ENCODE data around the gene SH3BP4.
"Not testable (repeated sequence)": the region's sequence is repeated elsewhere in the genome, so short reads cannot be mapped to it uniquely, and the experiment has no call there.

Gene SH3BP4

DNA sequence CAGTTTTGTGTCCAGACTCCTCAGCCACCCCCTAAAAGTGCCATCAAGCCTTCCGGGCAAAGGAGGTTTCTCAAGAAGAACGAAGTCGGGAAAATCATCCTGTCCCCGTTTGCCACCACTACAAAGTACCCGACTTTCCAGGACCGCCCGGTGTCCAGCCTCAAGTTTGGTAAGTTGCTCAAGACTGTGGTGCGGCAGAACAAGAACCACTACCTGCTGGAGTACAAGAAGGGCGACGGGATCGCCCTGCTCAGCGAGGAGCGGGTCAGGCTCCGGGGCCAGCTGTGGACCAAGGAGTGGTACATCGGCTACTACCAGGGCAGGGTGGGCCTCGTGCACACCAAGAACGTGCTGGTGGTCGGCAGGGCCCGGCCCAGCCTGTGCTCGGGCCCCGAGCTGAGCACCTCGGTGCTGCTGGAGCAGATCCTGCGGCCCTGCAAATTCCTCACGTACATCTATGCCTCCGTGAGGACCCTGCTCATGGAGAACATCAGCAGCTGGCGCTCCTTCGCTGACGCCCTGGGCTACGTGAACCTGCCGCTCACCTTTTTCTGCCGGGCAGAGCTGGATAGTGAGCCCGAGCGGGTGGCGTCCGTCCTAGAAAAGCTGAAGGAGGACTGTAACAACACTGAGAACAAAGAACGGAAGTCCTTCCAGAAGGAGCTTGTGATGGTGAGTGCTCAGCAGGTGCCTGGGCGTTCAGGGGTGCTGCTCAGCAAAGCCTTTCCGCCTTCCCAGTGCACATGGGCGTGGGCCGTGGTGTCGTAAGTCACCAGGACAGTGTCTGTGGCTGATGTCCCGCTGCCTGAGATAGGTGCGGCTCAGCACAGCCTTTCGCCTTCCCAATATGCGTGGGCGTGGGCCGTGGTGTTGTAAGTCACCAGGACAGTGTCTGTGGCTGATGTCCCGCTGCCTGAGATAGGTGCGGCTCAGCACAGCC lies 91.0 kb downstream of the SH3BP4 start:
- no peak for DNase-seq

DNA sequence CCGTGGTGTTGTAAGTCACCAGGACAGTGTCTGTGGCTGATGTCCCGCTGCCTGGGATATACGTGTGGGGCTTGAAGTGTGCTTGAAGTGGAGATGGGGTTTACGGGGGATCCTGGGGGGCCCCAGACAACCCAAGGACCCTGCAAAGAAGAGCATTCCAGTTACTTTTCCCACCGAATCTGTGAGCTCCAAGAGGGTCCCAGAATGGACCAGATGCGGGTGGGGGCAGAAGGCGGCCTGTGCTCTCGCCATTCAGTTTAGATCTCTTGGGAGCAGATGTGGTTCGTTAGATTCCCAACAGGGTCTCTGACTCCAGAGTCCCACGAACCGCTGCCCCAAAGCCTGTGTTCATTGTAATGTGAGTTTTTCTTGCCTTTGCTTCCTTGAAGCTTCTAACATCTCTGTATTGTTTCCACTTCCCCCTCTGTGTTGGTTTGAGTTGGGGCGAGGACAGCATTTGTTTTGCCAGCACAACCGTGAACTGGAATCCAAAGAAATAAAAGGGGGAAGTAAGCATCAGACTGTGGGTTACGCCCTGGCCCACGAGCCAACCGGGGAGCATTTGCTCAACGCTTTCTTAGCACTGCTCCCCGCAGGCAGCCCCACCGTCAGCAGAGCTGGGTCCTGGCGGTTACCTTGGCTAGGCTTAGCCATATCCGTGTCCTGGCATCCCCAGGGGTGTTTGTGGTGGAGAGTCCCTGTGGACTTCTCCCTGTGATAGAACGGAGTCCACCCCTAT lies 92.1 kb downstream of the SH3BP4 start:
- DNase-seq, result no peak

DNA sequence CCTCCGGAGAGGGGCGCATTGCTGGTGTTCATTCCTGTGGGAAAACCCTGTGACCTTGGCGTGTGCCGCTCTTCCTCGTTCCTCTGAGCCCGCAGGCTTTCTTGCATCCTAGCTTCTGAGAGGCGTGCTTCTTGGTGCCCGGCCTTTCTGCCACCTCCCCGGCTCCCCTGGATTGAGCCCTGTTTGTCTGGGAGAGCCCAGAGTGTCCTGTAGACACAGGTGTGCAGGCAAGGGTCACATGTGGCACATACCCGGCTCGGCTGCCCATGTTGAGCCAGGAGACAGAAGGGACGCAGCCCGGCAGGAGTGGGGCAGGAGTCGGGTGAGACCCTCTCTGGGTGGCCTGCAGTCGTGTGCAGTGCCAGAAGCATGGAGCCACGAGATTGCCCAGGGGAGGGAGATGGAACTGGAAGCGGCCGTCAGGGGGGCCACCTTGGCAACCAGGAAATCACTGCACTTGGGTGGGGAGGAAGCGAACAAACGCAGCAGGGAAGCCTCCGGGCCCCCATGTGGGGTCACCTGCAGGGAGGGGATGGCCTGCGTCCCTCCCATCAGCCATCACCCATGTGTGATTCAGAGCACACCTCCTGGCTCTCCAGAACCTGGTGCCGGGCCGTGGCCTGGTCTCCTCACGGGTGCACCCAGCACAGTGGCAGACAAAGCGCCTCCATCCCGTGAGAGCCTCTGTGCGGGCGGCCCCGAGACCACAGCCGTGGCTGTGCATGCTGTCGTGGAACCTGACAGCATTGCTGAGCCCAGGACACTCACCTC lies 92.9 kb downstream of the SH3BP4 start:
- DNase-seq, result no peak

DNA sequence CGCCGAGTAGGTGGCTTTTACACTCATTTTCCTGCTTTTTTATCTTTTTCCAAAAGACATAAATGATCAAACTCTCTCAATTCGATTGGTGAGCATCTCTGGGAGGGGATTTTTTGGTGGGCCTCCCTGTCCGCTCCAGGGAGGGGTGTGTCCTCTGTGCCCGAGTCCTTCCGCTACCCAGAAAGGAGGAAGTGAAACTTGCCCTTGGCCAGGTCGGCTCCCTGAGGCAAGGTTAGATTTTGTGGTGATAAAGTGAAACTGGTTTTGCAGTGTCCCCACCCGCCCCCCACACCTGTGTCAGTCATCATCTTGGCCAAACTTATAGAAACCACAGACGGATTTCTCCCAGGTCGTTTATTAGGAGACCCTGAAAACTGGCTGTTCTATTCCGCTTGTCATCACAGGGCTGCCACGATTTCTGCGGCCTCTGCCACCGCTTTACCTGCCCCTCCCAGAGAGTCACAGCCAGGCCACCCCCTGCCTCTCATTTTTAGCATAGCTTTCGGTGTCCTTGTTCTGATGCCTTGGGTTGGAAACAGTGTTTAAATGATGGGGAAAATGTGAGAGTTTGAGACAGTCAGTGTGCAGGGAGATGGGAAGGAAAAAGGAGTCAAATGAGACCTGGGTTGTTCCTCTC lies 93.6 kb downstream of the SH3BP4 start:
- no peak for DNase-seq

DNA sequence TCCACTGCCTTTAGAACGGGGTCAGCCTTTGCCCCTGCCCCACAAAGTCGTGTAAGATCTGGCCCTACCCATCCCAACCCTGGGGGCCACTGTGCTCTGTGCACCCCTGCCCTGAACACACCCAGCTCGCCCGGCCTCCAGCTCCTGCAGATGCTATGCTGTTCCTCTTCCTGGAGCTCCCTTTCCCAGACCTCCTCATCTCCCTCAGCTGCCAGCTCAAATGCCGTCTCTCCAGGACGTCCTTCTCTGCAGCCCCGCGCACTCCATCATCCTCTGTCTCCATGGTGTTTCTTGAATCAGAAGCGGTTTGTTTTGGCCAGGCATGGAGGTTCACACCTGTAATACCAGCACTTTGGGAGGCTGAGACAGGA lies 94.1 kb downstream of the SH3BP4 start:
- DNase-seq, result no peak

DNA sequence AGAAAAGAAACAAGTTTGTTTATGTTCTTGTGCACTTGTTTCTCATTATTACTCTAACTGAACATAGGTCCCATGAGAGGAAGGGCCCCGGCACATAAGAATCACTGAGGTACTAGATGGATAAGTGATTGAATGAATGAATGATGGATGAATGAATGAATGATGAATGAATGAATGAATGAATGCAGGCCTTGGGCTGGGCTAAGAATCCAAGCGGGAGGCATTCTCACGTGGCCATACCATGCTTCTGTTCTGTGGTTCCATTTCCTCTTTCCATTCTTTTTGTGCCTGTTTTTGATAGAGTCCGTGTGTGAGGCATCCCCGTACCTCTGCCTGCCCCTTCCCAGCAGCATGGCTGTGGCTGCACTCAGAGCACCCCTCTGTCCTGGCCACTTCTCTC lies 94.8 kb downstream of the SH3BP4 start:
- no peak for DNase-seq

DNA sequence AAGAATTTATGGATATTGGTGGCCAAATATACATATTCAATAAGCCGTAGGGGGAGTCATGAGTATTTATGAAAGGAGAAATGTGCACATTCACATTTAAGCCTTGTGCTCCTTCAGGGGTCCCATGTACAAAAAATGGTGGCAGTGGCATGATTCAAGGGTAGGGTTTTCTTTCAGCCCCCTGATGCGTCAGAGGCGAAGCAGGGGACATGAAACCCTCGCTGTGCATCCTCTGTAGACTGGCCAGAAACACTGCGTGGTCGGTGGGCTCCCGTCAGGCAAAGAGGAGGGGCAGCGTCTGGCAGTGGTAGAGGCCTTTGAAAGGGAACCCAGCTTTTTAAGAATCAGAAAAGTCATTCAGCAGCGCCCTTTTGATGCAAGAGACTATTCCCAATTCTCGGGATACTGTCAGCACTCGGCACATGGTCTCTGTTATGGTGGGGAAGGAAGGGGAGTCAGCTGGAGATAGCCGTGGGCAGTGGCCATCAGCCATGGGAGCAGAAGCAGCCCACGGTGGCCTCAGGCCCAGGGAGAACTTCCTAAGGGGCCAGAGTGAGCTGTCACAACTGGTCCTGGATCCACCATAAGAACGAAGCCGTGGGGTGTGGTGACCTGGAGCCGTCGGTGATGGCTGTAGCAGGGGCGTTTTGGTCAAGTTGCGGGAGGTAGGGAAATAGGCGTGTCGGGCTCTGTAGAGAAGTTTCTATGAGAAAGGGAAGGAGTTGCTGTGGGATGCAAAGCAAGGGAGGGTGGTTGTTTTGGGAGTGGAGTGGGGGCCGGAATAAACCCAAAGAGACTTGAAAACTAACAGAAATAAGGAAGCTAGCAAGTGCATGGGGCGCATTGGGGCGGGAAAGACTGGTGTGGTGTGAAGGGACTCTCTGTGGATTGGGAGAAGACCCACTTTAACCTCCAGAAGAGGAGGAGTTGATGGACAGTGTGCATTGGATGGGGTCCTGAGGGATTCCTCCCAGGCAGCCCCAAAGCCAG lies 95.6 kb downstream of the SH3BP4 start:
- DNase-seq, result no peak

DNA sequence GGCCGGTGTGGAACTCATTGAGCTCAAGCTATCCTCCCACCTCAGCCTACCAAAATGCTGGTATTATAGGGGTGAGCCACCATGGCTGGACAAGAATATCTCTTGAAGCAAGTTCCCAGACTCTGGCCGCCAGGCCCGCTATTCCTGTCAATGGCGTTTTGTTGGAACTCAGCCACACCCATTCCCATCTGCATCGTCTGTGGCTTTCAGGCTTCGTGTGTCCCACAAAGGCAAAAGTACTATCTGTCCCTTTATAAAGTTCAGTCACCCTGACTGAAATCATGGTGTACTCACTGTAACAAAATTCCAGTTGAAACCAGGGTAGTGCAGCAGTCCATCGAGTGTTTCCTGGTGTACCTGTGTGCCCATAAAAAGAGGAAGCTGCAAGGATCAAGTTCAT lies 96.7 kb downstream of the SH3BP4 start:
- no peak for DNase-seq

DNA sequence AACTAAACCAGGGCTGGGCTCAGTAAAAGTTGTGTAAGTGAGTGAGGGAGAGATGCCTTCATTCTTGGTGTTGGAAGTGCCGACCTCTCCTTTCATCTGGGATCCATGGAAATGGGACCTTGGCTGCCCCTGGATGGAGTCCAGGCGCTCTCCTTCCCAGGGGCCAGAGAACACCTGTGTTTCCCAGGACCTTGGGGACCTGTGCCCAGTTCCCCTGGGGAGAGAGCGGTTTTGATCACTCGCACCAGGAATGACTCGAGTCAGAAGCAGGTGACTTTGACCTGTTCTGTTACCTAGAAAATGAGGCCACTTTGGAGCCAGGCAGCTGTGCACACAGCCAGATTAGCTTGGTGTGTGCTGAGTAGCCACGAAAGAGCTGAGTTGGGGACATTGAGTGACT lies 97.3 kb downstream of the SH3BP4 start:
- DNase-seq, result no peak

DNA sequence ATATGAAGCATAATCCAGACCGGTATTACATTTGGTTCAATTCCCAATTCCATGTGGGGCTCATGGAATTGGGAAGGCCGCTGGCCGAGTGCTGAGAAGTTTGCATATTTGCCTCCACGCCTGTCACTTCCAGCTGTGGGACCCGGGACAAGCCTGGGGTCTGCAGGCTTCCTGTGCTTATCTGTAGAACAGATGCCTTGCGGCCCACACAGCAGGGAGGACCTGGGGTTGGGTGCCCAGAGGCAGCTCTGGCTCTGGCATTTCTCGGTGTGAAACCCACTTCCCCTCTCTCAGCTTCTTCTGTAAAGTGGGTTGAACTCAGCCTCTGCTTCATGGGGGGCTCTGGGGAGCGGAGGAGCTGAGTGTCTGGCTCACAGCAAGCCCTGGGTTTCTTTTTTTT lies 97.9 kb downstream of the SH3BP4 start:
- no peak for DNase-seq

DNA sequence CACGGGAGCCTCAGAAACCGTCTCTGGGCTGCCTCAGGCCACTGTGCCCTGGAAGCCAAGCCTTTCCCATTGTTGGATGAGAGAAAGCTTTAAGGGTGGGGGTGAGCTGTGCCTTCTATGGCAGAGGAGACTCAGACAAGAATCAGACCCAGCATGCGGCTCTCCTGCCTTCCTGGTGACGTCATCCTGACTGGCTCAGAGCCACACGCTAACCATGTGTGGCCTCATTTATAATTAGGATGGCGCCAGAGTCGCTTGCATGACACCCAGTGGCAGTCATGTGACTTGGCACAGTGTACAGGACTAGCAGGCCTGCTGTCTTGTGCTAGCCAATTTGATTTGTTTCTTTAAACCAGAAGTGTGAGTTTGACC lies 99.1 kb downstream of the SH3BP4 start:
- peak; percentile 86 for DNase-seq

DNA sequence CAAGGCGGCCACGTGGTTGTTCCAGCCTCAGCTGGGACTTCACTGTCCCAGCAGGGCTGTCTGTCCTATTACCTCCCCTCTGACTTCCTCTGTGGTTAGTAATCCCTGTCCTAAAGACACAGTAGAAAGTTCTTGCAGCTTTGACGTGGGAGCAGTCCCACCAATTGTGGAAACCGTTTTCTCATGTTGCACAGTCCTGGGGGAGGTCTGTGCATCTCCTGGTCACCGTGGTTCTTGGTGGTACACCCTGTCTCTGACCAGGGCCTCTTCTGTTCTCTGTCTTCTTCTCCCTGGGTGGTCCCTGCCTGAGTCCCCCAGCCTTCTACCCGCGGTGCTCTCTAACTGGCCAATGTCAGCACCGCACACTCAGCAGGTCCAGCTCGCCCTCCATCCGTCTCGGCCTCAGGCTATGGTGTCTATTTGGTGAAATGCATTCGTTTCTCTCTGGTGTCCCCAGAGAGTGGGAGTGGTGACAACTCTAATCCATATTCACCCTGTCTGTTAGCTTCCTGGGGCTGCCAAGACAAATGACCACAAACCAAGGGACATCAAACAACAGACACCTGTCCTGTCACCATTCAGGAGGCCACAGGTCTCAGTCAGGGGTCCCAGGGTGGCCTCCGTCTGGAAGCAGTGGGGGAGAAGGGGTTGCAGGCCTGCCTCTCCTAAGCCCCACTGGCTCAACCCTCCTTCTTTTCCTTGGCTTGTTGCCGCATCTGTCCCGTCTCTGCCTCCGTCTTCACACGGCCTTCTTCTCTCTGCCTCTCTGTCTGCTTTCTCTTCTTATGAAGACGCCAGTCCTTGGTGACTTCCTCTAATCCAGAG lies 99.8 kb downstream of the SH3BP4 start:
- no peak for DNase-seq

DNA sequence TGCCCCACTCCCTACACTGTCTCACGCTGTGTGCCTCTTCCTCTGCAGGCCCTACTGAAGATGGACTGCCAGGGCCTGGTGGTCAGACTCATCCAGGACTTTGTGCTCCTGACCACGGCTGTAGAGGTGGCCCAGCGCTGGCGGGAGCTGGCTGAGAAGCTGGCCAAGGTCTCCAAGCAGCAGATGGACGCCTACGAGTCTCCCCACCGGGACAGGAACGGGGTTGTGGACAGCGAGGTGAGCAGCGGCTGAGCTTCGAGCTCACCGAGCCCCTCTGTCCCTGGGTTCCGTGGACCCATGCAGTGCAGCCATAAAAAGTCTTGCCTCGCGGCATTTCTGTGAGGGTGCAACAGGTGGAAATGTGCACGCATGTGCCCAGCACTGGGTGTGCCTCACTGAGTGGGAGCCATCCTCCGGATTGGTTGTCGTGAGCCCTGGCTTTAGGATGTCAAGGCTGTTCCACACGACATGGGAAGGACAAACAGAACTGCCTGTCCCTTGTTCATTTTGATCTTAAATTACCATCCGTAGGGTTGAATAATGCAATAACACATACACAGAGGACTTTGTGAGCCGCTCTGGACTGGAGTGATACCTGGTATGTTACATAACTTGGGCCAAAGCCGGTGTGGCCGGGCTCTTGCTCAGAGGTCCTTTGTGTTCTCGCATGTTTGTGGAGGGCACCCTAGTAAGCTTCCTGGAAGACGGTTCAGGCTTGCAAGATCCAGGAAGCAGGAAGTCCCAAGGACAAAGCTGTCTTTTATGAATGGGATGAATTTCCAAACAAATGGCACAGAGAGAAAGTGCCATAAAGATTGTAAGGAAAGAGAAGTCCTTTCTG lies 100.9 kb downstream of the SH3BP4 start:
- DNase-seq, result no peak

DNA sequence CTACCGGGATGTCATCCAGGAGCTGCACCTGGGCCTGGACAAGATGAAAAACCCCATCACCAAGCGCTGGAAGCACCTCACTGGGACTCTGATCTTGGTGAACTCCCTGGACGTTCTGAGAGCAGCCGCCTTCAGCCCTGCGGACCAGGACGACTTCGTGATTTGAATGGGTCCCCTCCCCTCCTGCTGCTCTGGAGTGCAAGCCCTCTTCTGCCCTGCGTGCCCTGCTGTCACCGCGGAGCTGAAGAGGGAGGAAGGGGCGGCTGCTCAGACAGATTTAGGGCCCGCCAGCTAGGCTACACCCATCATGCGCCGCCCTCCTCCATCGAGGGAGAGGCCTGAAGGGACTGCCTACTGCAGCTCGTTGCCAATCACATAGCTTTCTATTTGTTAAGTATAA lies 101.8 kb downstream of the SH3BP4 start:
- no peak for DNase-seq

DNA sequence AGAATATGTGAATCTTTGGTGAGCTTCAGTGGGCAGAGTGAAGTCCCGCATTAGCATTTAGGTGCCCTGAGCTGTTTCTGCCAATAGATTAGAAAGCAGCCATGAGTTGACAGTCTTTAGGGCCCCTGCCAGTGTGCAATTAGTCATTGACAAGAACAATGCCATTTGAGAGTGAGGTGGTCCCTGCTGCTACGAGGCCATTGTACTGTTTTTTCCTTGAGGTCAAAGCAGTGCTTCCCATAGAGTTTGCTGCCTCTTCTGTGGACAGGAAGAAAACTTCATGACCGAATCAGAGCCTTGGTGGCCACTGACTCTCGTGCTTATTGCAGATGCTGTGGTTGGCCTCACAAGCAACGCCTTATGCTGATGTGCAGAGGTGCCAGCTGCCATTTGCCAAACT lies 102.7 kb downstream of the SH3BP4 start:
- DNase-seq, result no peak

DNA sequence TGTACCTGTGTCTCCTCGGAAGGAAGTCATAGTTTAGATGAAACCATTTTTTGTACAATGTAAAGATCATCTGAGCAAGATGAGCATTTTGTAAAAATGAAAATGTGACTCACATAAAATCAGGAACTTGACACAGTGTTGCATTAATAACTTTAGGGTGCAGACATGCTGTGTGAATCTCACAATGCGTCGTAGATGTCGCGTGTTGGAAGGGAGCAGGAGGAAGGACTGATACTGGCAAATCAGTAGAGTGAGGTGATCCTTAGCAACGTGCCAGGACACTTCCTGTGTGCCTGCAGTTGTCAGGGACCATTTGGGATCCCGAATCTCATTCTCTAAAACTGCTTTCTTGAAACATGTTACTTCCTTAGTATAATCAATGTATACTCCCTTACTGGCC lies 103.1 kb downstream of the SH3BP4 start:
- DNase-seq, result no peak

DNA sequence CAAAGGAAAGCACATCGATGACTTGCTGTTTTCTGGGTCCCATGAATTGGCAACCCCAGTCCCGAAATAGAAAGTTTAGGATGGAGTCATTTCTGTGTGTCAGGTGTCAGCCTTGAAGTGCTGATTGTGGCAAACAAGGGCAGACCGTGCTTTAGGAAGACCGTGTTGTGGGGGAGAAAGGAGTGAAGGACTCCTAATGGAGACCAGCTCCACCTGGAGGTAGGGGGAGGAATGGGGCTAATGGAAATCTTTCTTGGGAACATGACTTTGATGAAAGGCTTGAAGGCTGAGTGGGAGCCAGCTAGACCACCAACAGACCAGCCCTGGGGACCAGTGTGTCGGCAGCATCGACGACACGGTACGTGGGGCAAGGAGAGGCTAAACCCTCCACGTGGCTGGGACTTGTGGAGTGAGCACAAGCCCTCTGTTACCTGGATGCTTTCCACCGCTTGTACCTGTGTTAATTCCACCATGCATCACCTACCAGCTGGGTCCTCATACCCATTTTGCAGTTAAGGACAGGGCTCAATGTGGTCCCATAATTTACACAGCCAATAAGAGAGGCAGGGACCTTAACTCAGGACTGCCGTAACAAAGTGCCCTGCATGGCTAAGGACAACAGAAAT lies 104.2 kb downstream of the SH3BP4 start:
- DNase-seq, result no peak

DNA sequence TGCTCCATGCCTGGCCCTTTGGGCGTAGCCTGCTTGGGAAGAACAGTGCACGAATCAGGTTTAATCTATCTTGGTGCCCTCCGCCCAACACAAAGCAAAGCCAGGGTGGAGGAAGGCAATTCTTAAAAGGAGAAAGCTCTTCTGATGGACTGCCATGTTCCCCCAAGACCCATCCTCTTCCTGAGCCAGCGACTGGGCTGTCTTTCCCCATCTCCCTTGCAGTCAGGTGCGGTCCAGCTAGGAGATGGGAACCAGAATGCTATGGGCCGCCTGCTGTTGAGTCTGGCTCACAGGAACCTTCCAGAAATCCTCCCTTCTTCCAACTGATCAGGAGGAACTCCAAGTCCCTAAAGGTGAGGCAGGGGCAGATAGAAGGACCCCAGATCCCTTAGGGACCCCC lies 105.0 kb downstream of the SH3BP4 start:
- no peak for DNase-seq

DNA sequence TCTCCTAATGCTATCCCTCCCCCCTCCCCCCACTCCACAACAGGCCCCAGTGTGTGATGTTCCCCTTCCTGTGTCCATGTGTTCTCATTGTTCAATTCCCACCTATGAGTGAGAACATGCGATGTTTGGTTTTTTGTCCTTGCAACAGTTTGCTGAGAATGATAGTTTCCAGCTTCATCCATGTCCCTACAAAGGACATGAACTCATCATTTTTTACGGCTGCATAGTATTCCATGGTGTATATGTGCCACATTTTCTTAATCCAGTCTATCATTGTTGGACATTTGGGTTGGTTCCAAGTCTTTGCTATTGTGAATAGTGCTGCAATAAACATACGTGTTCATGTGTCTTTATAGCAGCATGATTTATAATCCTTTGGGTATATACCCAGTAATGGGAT lies 105.8 kb downstream of the SH3BP4 start:
- not testable (repeated sequence) for DNase-seq
